Nephron progenitor cell (in vitro differentiated cells): ENCODE results near the gene FAM219B.
A peak's percentile ranks its signal among the peaks of the same experiment; 100 is the strongest.
"Not testable (repeated sequence)": the region's sequence is repeated elsewhere in the genome, so short reads cannot be mapped to it uniquely, and the experiment has no call there.

Source experiments
- DNase-seq: peaks from one replicate; pipeline ENCODE4 v3.0.0; 2021
- H3K27ac Mint-ChIP-seq: 2 replicates; pipeline ENCODE4 v1.8.0; 2021; ENCODE audit warnings: mild to moderate bottlenecking, moderate library complexity, mixed read lengths
- H3K27me3 Mint-ChIP-seq: 2 replicates; pipeline ENCODE4 v1.8.0; 2021; ENCODE audit warnings: mild to moderate bottlenecking, low read depth, mixed read lengths; ENCODE audit not compliant: poor library complexity
- H3K36me3 Mint-ChIP-seq: 2 replicates; pipeline ENCODE4 v1.8.0; 2021; ENCODE audit warnings: low read depth, mixed read lengths
- H3K4me1 Mint-ChIP-seq: 2 replicates; pipeline ENCODE4 v1.8.0; 2021; ENCODE audit warnings: mixed read lengths
- H3K4me3 Mint-ChIP-seq: 2 replicates; pipeline ENCODE4 v1.8.0; 2021; ENCODE audit warnings: mild to moderate bottlenecking, moderate library complexity, mixed read lengths
- H3K9me3 Mint-ChIP-seq: 2 replicates; pipeline ENCODE4 v1.8.0; 2021; ENCODE audit warnings: mild to moderate bottlenecking, moderate library complexity, mixed read lengths
- TF ChIP-seq, protein P1 (sequence below): fragments of 200-600 bp; sonication (generic); IDR thresholded peaks from 2 replicates; pipeline ENCODE4 v1.5.0; 2021; ENCODE audit warnings: antibody characterized with exemption

Gene FAM219B

DNA sequence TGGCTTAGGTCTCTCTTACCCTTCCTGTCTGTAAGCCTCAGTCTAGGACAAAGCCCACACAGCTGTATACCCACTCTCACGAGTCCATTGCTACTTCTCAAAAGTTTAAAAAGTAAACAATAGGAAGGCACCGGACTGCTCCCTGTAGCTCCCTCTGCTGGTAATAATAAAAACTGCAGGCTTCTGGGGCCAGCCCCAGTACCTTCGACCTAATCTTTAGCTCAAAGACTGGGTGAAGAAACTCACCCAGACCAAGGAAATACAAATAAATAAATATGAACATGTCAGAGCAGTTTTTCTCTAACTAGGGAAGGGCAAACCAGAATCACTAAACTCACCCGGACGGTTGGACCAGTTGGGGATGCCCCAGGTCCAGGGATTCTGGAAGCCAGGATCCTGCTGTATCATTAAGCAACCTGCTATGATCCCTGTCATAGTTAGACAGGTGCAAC, 5.0 kb downstream of the FAM219B start:
- Mint-ChIP-seq H3K27ac (no peak overlapping the region), H3K4me1 (peaks cover 35% of the 10 kb centered on the region), H3K4me3 (no peak overlapping the region), H3K36me3 (peaks cover 57% of the 10 kb centered on the region), H3K27me3 (peaks cover 4% of the 10 kb centered on the region), H3K9me3 (no peaks in the 10 kb centered on the region)
- TF ChIP-seq, protein P1, sequence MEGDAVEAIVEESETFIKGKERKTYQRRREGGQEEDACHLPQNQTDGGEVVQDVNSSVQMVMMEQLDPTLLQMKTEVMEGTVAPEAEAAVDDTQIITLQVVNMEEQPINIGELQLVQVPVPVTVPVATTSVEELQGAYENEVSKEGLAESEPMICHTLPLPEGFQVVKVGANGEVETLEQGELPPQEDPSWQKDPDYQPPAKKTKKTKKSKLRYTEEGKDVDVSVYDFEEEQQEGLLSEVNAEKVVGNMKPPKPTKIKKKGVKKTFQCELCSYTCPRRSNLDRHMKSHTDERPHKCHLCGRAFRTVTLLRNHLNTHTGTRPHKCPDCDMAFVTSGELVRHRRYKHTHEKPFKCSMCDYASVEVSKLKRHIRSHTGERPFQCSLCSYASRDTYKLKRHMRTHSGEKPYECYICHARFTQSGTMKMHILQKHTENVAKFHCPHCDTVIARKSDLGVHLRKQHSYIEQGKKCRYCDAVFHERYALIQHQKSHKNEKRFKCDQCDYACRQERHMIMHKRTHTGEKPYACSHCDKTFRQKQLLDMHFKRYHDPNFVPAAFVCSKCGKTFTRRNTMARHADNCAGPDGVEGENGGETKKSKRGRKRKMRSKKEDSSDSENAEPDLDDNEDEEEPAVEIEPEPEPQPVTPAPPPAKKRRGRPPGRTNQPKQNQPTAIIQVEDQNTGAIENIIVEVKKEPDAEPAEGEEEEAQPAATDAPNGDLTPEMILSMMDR, result peak; percentile 97
- peak; percentile 62 for DNase-seq

- H3K36me3 Mint-ChIP-seq, result peaks cover 44% of the 10 kb centered on the region
- H3K27ac Mint-ChIP-seq, result peak overlapping the region; percentile 87
- TF ChIP-seq, protein P1, result no peak
Observed at GRCh38 chr15:74897300-74897701, 9.3 kb downstream of the FAM219B start.

DNA sequence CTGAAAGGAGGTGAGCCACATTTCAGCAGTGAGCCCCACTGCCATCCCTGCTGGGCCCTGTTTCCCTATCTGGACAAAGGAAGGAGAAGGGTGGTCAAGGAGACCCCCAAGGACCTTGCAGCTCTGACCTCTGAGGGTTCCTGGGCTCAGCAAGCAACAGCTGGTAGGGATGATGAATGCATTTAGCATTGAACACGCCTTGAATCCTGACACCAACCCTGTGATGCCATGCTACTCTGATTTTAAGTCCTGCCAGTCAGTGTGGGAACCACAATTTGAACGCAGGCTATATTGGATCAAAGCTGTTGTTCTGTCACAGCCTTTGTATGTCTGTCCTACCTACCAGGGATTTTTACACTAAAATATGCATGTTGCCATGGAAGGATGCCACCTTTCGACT, 10.3 kb downstream of the FAM219B start:
- Mint-ChIP-seq H3K4me1 (peaks cover 4% of the 10 kb centered on the region), H3K9me3 (no peaks in the 10 kb centered on the region), H3K27ac (peak overlapping the region; percentile 69), H3K27me3 (no peaks in the 10 kb centered on the region), H3K36me3 (peaks cover 44% of the 10 kb centered on the region), H3K4me3 (no peak overlapping the region)
- TF ChIP-seq, protein P1, result no peak
- DNase-seq, result no peak

More at GRCh38 chr15:74897300-74897701, 9.3 kb downstream of the FAM219B start:
- Mint-ChIP-seq H3K27me3 (no peaks in the 10 kb centered on the region), H3K4me3 (no peak overlapping the region), H3K9me3 (no peaks in the 10 kb centered on the region), H3K4me1 (peaks cover 7% of the 10 kb centered on the region)
- DNase-seq, result no peak

DNA sequence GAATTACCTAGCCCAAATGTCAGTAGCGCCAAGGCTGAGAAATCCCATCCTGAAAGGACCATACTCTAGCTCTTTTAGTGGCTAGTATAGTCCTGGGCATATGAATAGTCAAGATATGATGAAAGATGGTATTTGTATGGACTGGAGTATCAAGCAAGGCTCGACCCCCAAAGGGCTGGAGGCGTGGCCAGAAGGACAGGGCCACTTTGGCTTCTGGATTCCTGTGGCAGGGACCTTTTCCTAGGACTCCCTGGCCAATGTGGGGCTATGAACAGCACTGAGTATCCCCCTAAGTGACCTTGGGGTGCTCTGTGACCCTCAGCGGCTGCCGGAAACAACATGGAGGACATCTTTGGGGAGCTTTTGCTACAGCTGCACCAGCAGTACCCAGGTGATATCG, 10.8 kb downstream of the FAM219B start:
- TF ChIP-seq, protein P1, result no peak
- Mint-ChIP-seq H3K9me3 (no peaks in the 10 kb centered on the region), H3K27me3 (no peaks in the 10 kb centered on the region), H3K27ac (no peak overlapping the region), H3K4me3 (no peak overlapping the region), H3K36me3 (peaks cover 42% of the 10 kb centered on the region), H3K4me1 (peaks cover 7% of the 10 kb centered on the region)
- DNase-seq, result no peak

GRCh38 chr15:74894383-74894782, 12.3 kb downstream of the FAM219B start:
- not testable (repeated sequence) for H3K27me3 Mint-ChIP-seq, H3K27ac Mint-ChIP-seq, H3K4me3 Mint-ChIP-seq, H3K9me3 Mint-ChIP-seq, DNase-seq
- Mint-ChIP-seq H3K36me3 (peaks cover 35% of the 10 kb centered on the region), H3K4me1 (peaks cover 18% of the 10 kb centered on the region)

DNA sequence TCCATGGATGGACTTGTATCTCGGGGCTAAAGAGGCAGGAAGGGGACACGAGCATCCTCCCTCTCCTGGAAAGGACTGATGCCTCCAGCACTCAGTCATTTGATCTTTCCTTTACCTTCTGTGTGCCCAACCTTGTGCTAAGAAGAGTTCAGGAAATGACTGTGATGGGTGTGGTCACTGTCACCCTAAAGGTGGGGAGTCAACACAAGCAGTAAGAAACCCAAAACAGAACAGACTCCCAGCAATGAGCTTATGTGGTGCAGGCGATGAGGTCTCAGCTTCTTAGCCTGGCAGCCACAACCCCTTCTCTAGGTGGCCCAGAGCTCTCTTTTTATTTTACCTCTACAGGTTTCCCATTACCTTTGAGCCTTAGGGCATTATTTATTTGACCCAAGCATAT, 13.0 kb downstream of the FAM219B start:
- Mint-ChIP-seq H3K4me3 (no peak overlapping the region), H3K36me3 (peaks cover 27% of the 10 kb centered on the region), H3K27ac (no peak overlapping the region), H3K9me3 (no peaks in the 10 kb centered on the region), H3K4me1 (peaks cover 26% of the 10 kb centered on the region), H3K27me3 (no peaks in the 10 kb centered on the region)
- no peak for DNase-seq
- TF ChIP-seq, protein P1, result no peak
